Colonic mucosa (tissue), 4 donors: ENCODE data around the gene MARK3. TPM values are rescaled to one million over a fixed set of nuclear protein-coding genes. Genes with fewer than 3 reads are reported as not detected.

ENCODE experiments used
- DNase-seq: peaks from one replicate; pipeline ENCODE4 v3.0.0-alpha.2; 2020
- H3K27ac ChIP-seq: fragments of 200-600 bp; one replicate; pipeline ENCODE4 v1.8.0; 2021
- H3K27me3 ChIP-seq: fragments of 200-600 bp; one replicate; pipeline ENCODE4 v1.8.0; 2021
- H3K36me3 ChIP-seq: fragments of 200-600 bp; one replicate; pipeline ENCODE4 v1.8.0; 2021
- H3K4me1 ChIP-seq: fragments of 200-600 bp; one replicate; pipeline ENCODE4 v1.8.0; 2021; ENCODE audit warnings: mild to moderate bottlenecking
- H3K4me3 ChIP-seq: fragments of 200-600 bp; one replicate; pipeline ENCODE4 v1.8.0; 2021
- H3K9ac ChIP-seq, 2 donors: one replicate each; pipeline ENCODE4 v1.7.0; 2013; ENCODE audit warnings: control low read depth in 2 of 2, low read depth in 2 of 2, low read length in 2 of 2
- H3K9me3 ChIP-seq: fragments of 200-600 bp; one replicate; pipeline ENCODE4 v1.8.0; 2021
- CTCF ChIP-seq: fragments of 200-600 bp; IDR thresholded peaks from one replicate; pipeline ENCODE4 v1.8.0; 2022; ENCODE audit warnings: antibody characterized with exemption, mild to moderate bottlenecking
- intact Hi-C: fragments of 100-400 bp; cut with DNase I; formaldehyde crosslinking; loops from one replicate; pipeline ENCODE4 v1.14.1; 2022
- total RNA-seq, 2 donors: library from RNA; stranded (reverse); fragmentation: NEBNext Ultra II Directional in 1 of 2; extraction: Animal tissue kit (Norgen Biotek cat#: 25700) in 1 of 2; gene quantifications; one replicate each; pipeline ENCODE4 v1.2.1, GENCODE V29; 2021
- donor health status: healthy.
- donor health status: DM: no; HTN: no; CAD: no.
- donor health status: DM: no; HTN: no; CAD: no.

MARK3 gene
- total RNA-seq, 2 donors from 2014 or later, result 52.5 to 63.6 TPM

- Histone ChIP-seq H3K9me3 (no peaks in the 10 kb centered on the region), H3K27me3 (no peaks in the 10 kb centered on the region), H3K27ac (peak overlapping the region; percentile 33), H3K9ac (peak overlapping the region in 1 of 2 donors; percentile 30), H3K4me1 (no peaks in the 10 kb centered on the region), H3K36me3 (no peaks in the 10 kb centered on the region), H3K4me3 (no peak overlapping the region)
- no peak for TF ChIP-seq CTCF
- intact Hi-C loops, result no loop called here
- no peak for DNase-seq
Observed at GRCh38 chr14:103552011-103552845, 167.0 kb downstream of the MARK3 start.

DNA sequence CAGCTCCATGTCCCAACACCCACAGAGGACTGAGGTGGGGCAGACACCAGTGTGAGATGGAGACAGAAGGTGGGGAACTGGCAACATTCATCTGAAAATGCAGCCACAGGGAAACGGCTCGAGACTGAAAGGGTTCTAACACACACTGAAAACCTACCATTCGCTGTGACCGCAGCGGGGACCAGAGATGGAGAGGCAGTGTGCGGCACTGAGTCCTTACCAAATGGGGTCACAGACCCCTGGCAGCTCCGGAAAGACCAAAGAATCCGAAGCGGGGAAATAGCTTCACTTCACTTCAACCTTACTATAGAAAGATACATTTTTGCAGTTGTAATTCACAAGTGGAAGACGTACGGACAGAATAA, 167.6 kb downstream of the MARK3 start:
- no peak overlapping the region for H3K9ac ChIP-seq
- H3K4me1 ChIP-seq, result no peaks in the 10 kb centered on the region
- DNase-seq, result no peak
- intact Hi-C loops, result no loop called here
- H3K27ac ChIP-seq, result no peak overlapping the region
- TF ChIP-seq CTCF, result no peak
- H3K27me3 ChIP-seq, result no peaks in the 10 kb centered on the region
- H3K36me3 ChIP-seq, result no peaks in the 10 kb centered on the region
- H3K4me3 ChIP-seq, result no peak overlapping the region
- no peaks in the 10 kb centered on the region for H3K9me3 ChIP-seq

Other genes with a start within 250 kb of the MARK3 start
- gene EIF5, start 51.2 kb upstream of the MARK3 start, total RNA-seq, result 100 to 1,000 TPM; 169 to 265 TPM
- gene CKB, start 137.4 kb downstream of the MARK3 start, total RNA-seq, result 1,000 to 10,000 TPM; 1,501 to 4,641 TPM
- 10 to 100 TPM in 1 of 2 donors, 1 to 10 TPM in 1; 10.0 to 17.8 TPM for gene TRMT61A, start 143.8 kb downstream of the MARK3 start, total RNA-seq
- 10 to 100 TPM; 26.8 to 29.7 TPM for gene BAG5, start 177.2 kb downstream of the MARK3 start, total RNA-seq
- 10 to 100 TPM; 37.1 to 41.5 TPM for gene COA8, start 177.5 kb downstream of the MARK3 start, total RNA-seq
- gene KLC1, start 243.8 kb downstream of the MARK3 start, total RNA-seq, result 100 to 1,000 TPM in 1 of 2 donors, 10 to 100 TPM in 1; 78.1 to 112 TPM